ENCODE results near the gene HOXB2. TPM values are rescaled to one million over a fixed set of nuclear protein-coding genes. Genes with fewer than 3 reads are reported as not detected.

The HOXB2 gene
- total RNA-seq, 2 experiments from 2014 or later = 13.0 to 13.4 TPM

- CTCF ChIA-PET = interaction anchor here (0.6 to 1.4 kb wide), 5 partner anchors 9 to 321 kb away, joined by 3 to 5 read pairs (median 3); no protein-coding TSS in a partner anchor
- POLR2A ChIA-PET = no interaction called here
Observed at GRCh38 chr17:48583708-48584222, 38.9 kb upstream of the HOXB2 start.

- ChIA-PET CTCF (interaction anchor here (0.6 to 1.2 kb wide), 3 partner anchors 8 to 90 kb away, joined by 3 to 5 read pairs (median 3); partner anchors contain the start of gene HOXB3), POLR2A (no interaction called here)
Observed at GRCh38 chr17:48582750-48583069, 37.8 kb upstream of the HOXB2 start.

- ChIA-PET CTCF (interaction anchor here (0.9 kb wide), 1 partner anchor 9 kb away, joined by 3 read pairs; no protein-coding TSS in a partner anchor), POLR2A (interaction anchor here (0.7 kb wide), 1 partner anchor 24 kb away, joined by 6 read pairs; no protein-coding TSS in a partner anchor)
Observed at GRCh38 chr17:48579760-48580554, 35.0 kb upstream of the HOXB2 start.

GRCh38 chr17:48579471-48579759 lies 34.5 kb upstream of the HOXB2 start:
- ChIA-PET POLR2A (interaction anchor here (0.7 kb wide), 1 partner anchor 23 kb away, joined by 6 read pairs; no protein-coding TSS in a partner anchor), CTCF (interaction anchor here (0.7 to 0.9 kb wide), 2 partner anchors 9 to 39 kb away, joined by 3 read pairs; no protein-coding TSS in a partner anchor)

GRCh38 chr17:48578616-48579470 lies 33.9 kb upstream of the HOXB2 start:
- POLR2A ChIA-PET = no interaction called here
- CTCF ChIA-PET = interaction anchor here (0.7 to 1.4 kb wide), 2 partner anchors 40 to 86 kb away, joined by 3 read pairs; no protein-coding TSS in a partner anchor

- ChIA-PET CTCF (interaction anchor here (1.0 to 1.4 kb wide), 2 partner anchors 48 to 86 kb away, joined by 3 read pairs; partner anchors contain the start of gene HOXB9), POLR2A (interaction anchor here (1.0 kb wide), 1 partner anchor 37 kb away, joined by 3 read pairs; no protein-coding TSS in a partner anchor)
Observed at GRCh38 chr17:48577946-48578615, 33.2 kb upstream of the HOXB2 start, which contains the start of gene HOXB4. HOXB4 (minus strand) TSS chr17:48578350; CDS start chr17:48578319, 31 bp downstream.

- CTCF ChIA-PET = interaction anchor here (1.0 to 1.4 kb wide), 2 partner anchors 49 to 85 kb away, joined by 3 read pairs; partner anchors contain the start of gene HOXB9
- POLR2A ChIA-PET = interaction anchor here (0.5 to 1.0 kb wide), 2 partner anchors 14 to 36 kb away, joined by 3 to 4 read pairs; no protein-coding TSS in a partner anchor
Observed at GRCh38 chr17:48577330-48577945, 32.5 kb upstream of the HOXB2 start.

- POLR2A ChIA-PET = no interaction called here
- CTCF ChIA-PET = interaction anchor here (0.7 to 1.4 kb wide), 3 partner anchors 20 to 84 kb away, joined by 3 to 4 read pairs (median 3); no protein-coding TSS in a partner anchor
Observed at GRCh38 chr17:48576479-48577309, 31.8 kb upstream of the HOXB2 start.

- POLR2A ChIA-PET = no interaction called here
Observed at GRCh38 chr17:48575673-48576478, 31.0 kb upstream of the HOXB2 start.

GRCh38 chr17:48575066-48575582 lies 30.2 kb upstream of the HOXB2 start:
- CTCF ChIA-PET = no interaction called here
- POLR2A ChIA-PET = no interaction called here

More at GRCh38 chr17:48575673-48576478, 31.0 kb upstream of the HOXB2 start:
- CTCF ChIA-PET = interaction anchor here (0.7 to 1.0 kb wide), 2 partner anchors 19 to 83 kb away, joined by 3 to 4 read pairs; no protein-coding TSS in a partner anchor

GRCh38 chr17:48574505-48575065 lies 29.7 kb upstream of the HOXB2 start:
- ChIA-PET POLR2A (no interaction called here), CTCF (no interaction called here)

GRCh38 chr17:48571826-48572417 lies 27.0 kb upstream of the HOXB2 start:
- POLR2A ChIA-PET = no interaction called here
- CTCF ChIA-PET = no interaction called here

GRCh38 chr17:48571024-48571818 lies 26.3 kb upstream of the HOXB2 start:
- ChIA-PET CTCF (no interaction called here), POLR2A (no interaction called here)

GRCh38 chr17:48570325-48571023 lies 25.6 kb upstream of the HOXB2 start:
- POLR2A ChIA-PET = no interaction called here
- CTCF ChIA-PET = no interaction called here
